Renal cortex interstitium (tissue), 15 donors: Measurements from ENCODE around the gene TNFSF13. TPM values are rescaled to one million over a fixed set of nuclear protein-coding genes. Genes with fewer than 3 reads are reported as not detected.

Experiments used
- DNase-seq, 11 donors: peaks; one replicate each; pipeline ENCODE4 v3.0.0-alpha.2; 2013; ENCODE audit warnings: low read depth in 9 of 11, low spot score in 4 of 11; ENCODE audit errors: extremely low read depth in 1 of 11
- long read RNA-seq, 16 experiments: transcript quantifications; one replicate each; lab custom pipeline, GENCODE V29; 2026
- polyA plus RNA-seq, 3 donors: library from polyadenylated mRNA; unstranded; fragments of 120-200 nt; gene quantifications; one replicate each; pipeline ENCODE4 v1.2.1, GENCODE V29; 2013; ENCODE audit not compliant: insufficient read length in 3 of 3

The TNFSF13 gene, protein sequence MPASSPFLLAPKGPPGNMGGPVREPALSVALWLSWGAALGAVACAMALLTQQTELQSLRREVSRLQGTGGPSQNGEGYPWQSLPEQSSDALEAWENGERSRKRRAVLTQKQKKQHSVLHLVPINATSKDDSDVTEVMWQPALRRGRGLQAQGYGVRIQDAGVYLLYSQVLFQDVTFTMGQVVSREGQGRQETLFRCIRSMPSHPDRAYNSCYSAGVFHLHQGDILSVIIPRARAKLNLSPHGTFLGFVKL
- 10 to 100 TPM; 10.4 to 17.2 (median 12.5) TPM for polyA plus RNA-seq
- long read RNA-seq, donor 1, partial matches to known transcripts = 0 of 1 reads
- long read RNA-seq, donor 1, other reads (novel, unspliced or antisense) = 0 of 1 reads
- long read RNA-seq, donor 2 = 0 reads
- long read RNA-seq, donor 3, partial matches to known transcripts = 0 of 2 reads
- long read RNA-seq, donor 3, other reads (novel, unspliced or antisense) = 0 of 2 reads
- long read RNA-seq, donor 4, partial matches to known transcripts = 0 of 1 reads
- long read RNA-seq, donor 4, other reads (novel, unspliced or antisense) = 0 of 1 reads
- long read RNA-seq, donor 5 = 0 reads
- long read RNA-seq, donor 6, transcript TNFSF13-201 (6 exons, 1,971 nt) = major isoform, 5 of 5 reads
- long read RNA-seq, donor 6, partial matches to known transcripts = 0 of 5 reads
- long read RNA-seq, donor 6, other reads (novel, unspliced or antisense) = 0 of 5 reads
- long read RNA-seq, donor 7, partial matches to known transcripts = 10 of 13 reads
- long read RNA-seq, donor 7, other reads (novel, unspliced or antisense) = 0 of 13 reads
- long read RNA-seq, donor 8 = 0 reads
- long read RNA-seq, donor 9, partial matches to known transcripts = 0 of 4 reads
- long read RNA-seq, donor 9, other reads (novel, unspliced or antisense) = 0 of 4 reads
- long read RNA-seq, donor 10, partial matches to known transcripts = 0 of 3 reads
- long read RNA-seq, donor 10, other reads (novel, unspliced or antisense) = 0 of 3 reads
- long read RNA-seq, donor 11, partial matches to known transcripts = 8 of 10 reads
- long read RNA-seq, donor 11, other reads (novel, unspliced or antisense) = 0 of 10 reads
- long read RNA-seq, donor 12, partial matches to known transcripts = 0 of 4 reads
- long read RNA-seq, donor 12, other reads (novel, unspliced or antisense) = 0 of 4 reads
- long read RNA-seq, donor 13 = 0 reads
- long read RNA-seq, donor 14, partial matches to known transcripts = 0 of 1 reads
- long read RNA-seq, donor 14, other reads (novel, unspliced or antisense) = 0 of 1 reads
- long read RNA-seq, donor 15 = 0 reads
- long read RNA-seq, donor 16, partial matches to known transcripts = 0 of 4 reads
- long read RNA-seq, donor 16, other reads (novel, unspliced or antisense) = 0 of 4 reads

GRCh38 chr17:7558544-7559319, at the start of gene TNFSF13:
Gene TNFSF13, plus strand, starts transcription at chr17:7558750. Its CDS starts 290 bp downstream, at chr17:7559040.
- DNase-seq = no peak

GRCh38 chr17:7508846-7509245, 49.7 kb upstream of the TNFSF13 start:
- DNase-seq = no peak

DNA sequence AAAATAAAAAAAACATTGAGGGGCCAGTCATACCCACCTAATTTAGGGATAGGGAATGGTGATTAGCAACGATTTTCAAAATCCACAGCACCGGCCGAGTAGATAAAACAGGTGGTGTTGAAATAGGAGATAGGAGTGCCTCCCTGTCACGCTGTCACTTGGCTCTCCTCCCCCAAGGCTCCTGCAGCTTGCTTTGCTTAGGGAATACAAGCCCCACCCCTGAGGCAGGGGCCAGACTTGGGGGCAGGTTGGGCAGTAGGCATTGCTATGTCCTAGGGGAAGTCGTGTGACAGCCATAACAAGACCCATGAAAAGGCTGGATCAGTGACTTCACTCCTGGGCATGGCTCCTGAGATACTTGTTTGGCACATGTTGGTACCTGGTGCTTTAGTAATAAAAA, 48.6 kb upstream of the TNFSF13 start:
- DNase-seq = no peak

DNA sequence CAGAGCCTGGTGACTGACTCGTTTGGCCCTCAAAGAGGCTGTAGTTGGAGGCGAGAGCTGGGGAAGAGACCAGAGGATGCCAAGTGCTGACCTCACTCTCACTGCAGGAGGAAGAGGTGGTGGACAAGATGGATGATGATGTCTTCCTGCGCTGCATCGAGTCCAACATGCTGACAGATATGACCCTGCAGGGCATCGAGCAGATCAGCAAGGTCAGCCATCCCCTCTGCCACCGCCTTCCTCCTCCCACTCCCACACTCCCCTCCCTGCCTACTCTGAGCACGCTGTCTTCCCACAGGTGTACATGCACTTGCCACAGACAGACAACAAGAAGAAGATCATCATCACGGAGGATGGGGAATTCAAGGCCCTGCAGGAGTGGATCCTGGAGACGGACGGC, 47.4 kb upstream of the TNFSF13 start:
- DNase-seq = no peak

DNA sequence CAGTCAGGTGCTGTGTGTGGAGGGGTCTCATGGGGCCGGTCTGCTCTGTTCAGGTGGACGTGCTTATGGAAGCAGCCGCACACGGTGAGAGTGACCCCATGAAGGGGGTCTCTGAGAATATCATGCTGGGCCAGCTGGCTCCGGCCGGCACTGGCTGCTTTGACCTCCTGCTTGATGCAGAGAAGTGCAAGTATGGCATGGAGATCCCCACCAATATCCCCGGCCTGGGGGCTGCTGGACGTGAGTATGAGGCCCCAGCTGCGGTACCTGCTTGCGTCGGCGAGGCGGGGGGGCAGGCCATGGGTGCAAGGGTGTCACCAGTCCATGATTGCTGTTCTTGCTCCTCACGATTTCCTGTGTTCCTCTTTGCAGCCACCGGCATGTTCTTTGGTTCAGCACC, 46.4 kb upstream of the TNFSF13 start:
- DNase-seq = no peak

- no peak for DNase-seq
These were observed 45.6 kb upstream of the TNFSF13 start for GRCh38 chr17:7512824-7513540.

DNA sequence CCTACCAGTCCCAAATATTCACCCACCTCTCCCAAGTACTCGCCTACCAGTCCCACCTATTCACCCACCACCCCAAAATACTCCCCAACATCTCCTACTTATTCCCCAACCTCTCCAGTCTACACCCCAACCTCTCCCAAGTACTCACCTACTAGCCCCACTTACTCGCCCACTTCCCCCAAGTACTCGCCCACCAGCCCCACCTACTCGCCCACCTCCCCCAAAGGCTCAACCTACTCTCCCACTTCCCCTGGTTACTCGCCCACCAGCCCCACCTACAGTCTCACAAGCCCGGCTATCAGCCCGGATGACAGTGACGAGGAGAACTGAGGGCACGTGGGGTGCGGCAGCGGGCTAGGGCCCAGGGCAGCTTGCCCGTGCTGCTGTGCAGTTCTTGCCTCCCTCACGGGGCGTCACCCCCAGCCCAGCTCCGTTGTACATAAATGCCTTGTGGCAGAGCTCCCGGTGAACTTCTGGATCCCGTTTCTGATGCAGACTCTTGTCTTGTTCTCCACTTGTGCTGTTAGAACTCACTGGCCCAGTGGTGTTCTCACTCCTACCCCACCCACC, 44.6 kb upstream of the TNFSF13 start:
- DNase-seq = no peak

GRCh38 chr17:7515911-7516610, 42.5 kb upstream of the TNFSF13 start:
- DNase-seq = no peak

DNA sequence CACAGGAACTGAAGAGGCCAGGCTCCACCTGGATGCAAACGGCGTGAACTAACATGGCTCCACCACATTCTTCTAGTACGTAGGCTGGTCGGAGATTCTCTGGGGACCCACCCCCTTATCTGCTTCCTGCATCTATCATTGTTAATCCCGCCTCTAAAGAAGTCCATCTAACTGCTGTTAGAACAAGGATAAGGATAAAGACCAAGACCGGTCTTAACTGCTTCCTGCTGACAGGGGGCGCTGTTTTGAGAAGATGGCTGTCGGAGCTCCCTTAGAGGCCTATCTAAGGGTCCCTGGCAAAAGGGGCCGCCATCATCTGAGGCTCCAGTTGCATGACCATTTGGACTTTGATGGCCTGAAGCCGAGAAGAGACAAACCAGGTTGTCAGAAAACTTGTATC, 35.5 kb upstream of the TNFSF13 start:
- DNase-seq = no peak

DNA sequence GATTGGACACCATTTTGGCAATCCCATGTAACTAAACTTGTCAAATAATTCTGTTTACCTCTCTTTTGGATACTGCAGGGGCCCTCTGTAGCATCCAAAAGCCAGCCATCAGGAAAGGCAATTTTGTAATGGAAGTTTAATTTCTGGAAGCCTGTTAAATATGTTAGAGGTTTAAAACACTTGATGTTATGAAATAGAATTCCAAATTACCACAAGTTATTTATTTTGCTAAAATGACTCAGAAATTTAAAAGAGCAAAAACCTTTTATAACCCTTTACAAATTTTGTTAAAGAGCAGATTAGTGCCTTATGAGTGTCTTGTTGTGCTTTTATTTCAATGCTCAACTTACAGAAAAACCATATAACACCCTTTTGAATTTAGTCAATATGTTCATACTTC, 29.7 kb upstream of the TNFSF13 start:
- DNase-seq = no peak

DNA sequence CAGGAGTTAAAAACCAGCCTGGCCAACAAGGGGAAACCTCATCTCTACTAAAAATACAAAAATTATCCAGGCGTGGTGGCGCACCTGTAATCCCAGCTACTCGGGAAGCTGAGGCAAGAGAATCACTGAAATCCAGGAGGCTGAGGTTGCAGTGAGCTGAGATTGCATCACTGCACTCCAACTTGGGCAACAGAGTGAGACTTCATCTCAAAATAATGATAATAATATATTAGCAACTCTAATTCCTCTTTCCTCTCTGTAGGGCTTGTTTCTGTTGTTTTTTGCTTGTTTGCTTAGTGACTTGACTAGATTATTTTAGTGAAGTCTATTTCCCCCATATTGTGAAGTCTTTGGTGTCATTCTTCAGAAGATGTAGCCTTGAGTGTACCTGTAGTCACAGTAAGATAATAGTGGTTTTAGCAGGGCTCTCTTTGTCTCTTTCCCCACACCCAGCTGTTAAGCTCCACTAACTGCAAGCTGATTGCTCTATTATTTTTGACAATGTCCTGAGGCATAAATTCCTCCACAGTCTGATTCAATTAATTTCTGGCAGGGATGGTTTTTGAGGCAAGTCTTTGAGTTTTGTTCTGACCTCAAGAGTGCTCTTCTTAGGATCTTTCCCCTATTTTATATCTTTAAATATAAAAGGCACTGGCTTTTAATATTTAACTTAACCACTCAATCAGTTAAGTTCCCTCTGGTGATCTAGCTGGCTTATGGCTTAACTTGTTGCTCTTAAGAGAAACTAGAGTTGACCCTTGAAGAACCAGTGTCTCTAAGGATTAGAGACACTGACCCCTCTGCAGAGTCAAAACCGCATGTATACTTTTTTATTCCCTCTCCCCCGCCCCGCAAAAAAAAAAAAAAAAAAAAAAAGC, 28.3 kb upstream of the TNFSF13 start:
- no peak for DNase-seq

DNA sequence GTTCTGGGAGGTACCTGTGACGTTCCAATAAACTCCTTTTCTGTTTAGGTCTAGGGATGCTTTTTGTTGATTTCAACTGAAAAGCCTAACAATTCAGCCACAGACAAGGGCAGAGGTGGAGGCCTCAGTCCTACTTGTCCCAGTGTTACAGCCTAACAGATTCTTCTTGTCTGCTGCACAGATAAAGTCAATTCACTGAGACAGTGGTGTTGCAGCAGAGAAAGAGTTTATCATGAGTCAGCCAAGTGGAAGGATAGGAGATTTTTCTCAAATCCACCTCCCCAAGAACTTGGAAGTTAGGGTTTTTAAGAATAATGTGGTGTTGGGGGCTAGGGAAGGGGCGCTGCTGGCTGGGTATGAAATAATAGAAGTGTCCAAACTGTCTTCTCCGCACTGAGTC, 20.5 kb upstream of the TNFSF13 start:
- no peak for DNase-seq

- no peak for DNase-seq
These were observed 19.5 kb upstream of the TNFSF13 start for GRCh38 chr17:7538891-7539545.

GRCh38 chr17:7541074-7541621, 17.4 kb upstream of the TNFSF13 start:
- no peak for DNase-seq

- no peak for DNase-seq
These were observed 13.6 kb upstream of the TNFSF13 start for GRCh38 chr17:7544911-7545310.
